Pancreas (tissue), 10 donors: ENCODE measurements around the gene CDH11. TPM values are rescaled to one million over a fixed set of nuclear protein-coding genes. Genes with fewer than 3 reads are reported as not detected.

Experiments used
- ATAC-seq, 4 donors: fragments of 200-7000 bp; cut with Tn5 transposase; one replicate each; pipeline versions ENCODE4 v1.8.0 to v1.9.1; 2020; ENCODE audit warnings: mild to moderate bottlenecking in 4 of 4, moderate library complexity in 4 of 4
- DNase-seq, 6 donors: peaks; one replicate each; pipeline ENCODE4 v3.0.0-alpha.2; 2020
- FAIRE-seq: peaks from 2 replicates; lab custom pipeline; 2012; peaks lifted over from hg19 to GRCh38; lab: Jason Lieb, UNC
- H3K27ac ChIP-seq, 4 donors: fragments of 200-600 bp; sonication (generic); 1 replicate in 3 of 4; 2 replicates in 1 of 4; pipeline versions ENCODE4 v1.5.0 to v1.8.0; 2020
- H3K27me3 ChIP-seq, 4 donors: fragments of 200-600 bp; one replicate each; pipeline ENCODE4 v1.8.0; 2021
- H3K36me3 ChIP-seq, 3 donors: fragments of 200-600 bp; sonication (generic) in 1 of 3; one replicate each; pipeline versions ENCODE4 v1.5.0 to v1.8.0; 2020 to 2021
- H3K4me1 ChIP-seq, 3 donors: fragments of 200-600 bp; one replicate each; pipeline ENCODE4 v1.8.0; 2021
- H3K4me3 ChIP-seq, 4 donors: fragments of 200-600 bp; sonication (generic) in 2 of 4; one replicate each; pipeline versions ENCODE4 v1.5.0 to v1.8.0; 2020 to 2021
- H3K9me3 ChIP-seq, 4 donors: fragments of 200-600 bp; one replicate each; pipeline ENCODE4 v1.8.0; 2021
- CTCF ChIP-seq, 4 donors: fragments of 200-600 bp; sonication (generic) in 3 of 4; IDR thresholded peaks; one replicate each; pipeline versions ENCODE4 v1.5.0 to v1.8.0; 2021; ENCODE audit warnings: antibody characterized with exemption in 4 of 4
- WGBS, 2 donors: extraction: QIAGEN DNeasy Blood & Tissue Kit; methylation state at CpG; one replicate each; pipeline ENCODE4 v1.1.7; 2013; 5-methylcytosine and 5-hydroxymethylcytosine counted together
- intact Hi-C, 3 donors: fragments of 100-400 bp; cut with DNase I; formaldehyde crosslinking; loops; one replicate each; pipeline versions ENCODE4 v1.11.1 to v1.14.2; 2022
- polyA plus RNA-seq, 2 donors: library from polyadenylated mRNA; stranded (reverse); fragments of 200-250 nt; gene quantifications; one replicate each; pipeline ENCODE4 v1.2.3, GENCODE V29; 2013
- total RNA-seq, 6 donors: library from RNA; stranded (reverse); fragmentation: NEBNext Ultra II Directional in 4 of 6; extraction: Animal tissue kit (Norgen Biotek cat#: 25700) in 4 of 6; gene quantifications; one replicate each; pipeline versions ENCODE4 v1.2.1 to v1.2.4, GENCODE V29; 2021 to 2023
- donor health status: healthy with polysubstance abuse.
- donor health status: DM: no; HTN: no; CAD: no; lungs with moderate emphysema.
- donor health status: DM: no; HTN: no; CAD: no.
- donor health status: control.
- donor health status: control.
- donor health status: Bipolar disorder and iron deficiency.
- donor health status: DM: yes; HTN: yes; CAD: no.
- donor health status: DM: no; HTN: no; CAD: no.
- donor health status: DM: no; HTN: no; CAD: no.
- donor health status: DM: yes; HTN: yes; CAD: no.

Gene CDH11
- total and polyA plus RNA-seq, 8 donors = 0.38 to 49.6 (median 1.8) TPM

- Histone ChIP-seq H3K36me3 (no peaks in the 10 kb centered on the region), H3K4me1 (no peaks in the 10 kb centered on the region), H3K27ac (peak overlapping the region in 1 of 4 donors; percentile 3), H3K4me3 (peak overlapping the region in 2 of 4 donors; percentile 25 to 33), H3K9me3 (no peaks in the 10 kb centered on the region), H3K27me3 (peaks cover 0 to 10% (median 0%) of the 10 kb centered on the region in 4 donors)
- 0 to 1% methylated on average over 48 to 68 of the region's 68 CpGs for WGBS, 2 donors
- ATAC-seq (no peak), FAIRE-seq (no peak), DNase-seq (peak in 3 of 6 donors; percentile 18 to 69 (median 56))
- no peak for TF ChIP-seq CTCF (IDR thresholded peaks at IDR 0.05)
- intact Hi-C loops = no loop called here
These were observed 787 bp downstream of the CDH11 start for GRCh38 chr16:65120831-65121721.

- peak overlapping the region in 1 of 4 donors; percentile 3 for H3K27ac ChIP-seq
- H3K27me3 ChIP-seq = peaks cover 0 to 10% (median 0%) of the 10 kb centered on the region in 4 donors
These were observed 1.4 kb downstream of the CDH11 start for GRCh38 chr16:65120461-65120830.

GRCh38 chr16:65119901-65120401, 1.9 kb downstream of the CDH11 start:
- no peak for TF ChIP-seq CTCF (IDR thresholded peaks at IDR 0.05)
- FAIRE-seq (no peak), ATAC-seq (no peak), DNase-seq (no peak)
- Histone ChIP-seq H3K4me3 (peak overlapping the region in 1 of 4 donors; percentile 33), H3K27ac (no peak overlapping the region), H3K9me3 (no peaks in the 10 kb centered on the region), H3K27me3 (peaks cover 0 to 10% (median 0%) of the 10 kb centered on the region in 4 donors), H3K36me3 (no peaks in the 10 kb centered on the region), H3K4me1 (no peaks in the 10 kb centered on the region)
- intact Hi-C loops = loop anchor here in 1 of 3 donors (5.0 kb wide), 1 partner anchor 1658 kb away; no protein-coding TSS in a partner anchor
- 19 to 22% methylated on average over 11 of the region's 11 CpGs for WGBS, 2 donors

More at GRCh38 chr16:65120461-65120830, 1.4 kb downstream of the CDH11 start:
- ATAC-seq = no peak
- no peak for TF ChIP-seq CTCF (IDR thresholded peaks at IDR 0.05)
- intact Hi-C loops = no loop called here
- Histone ChIP-seq H3K4me3 (peak overlapping the region in 1 of 4 donors; percentile 33), H3K4me1 (no peaks in the 10 kb centered on the region), H3K36me3 (no peaks in the 10 kb centered on the region), H3K9me3 (no peaks in the 10 kb centered on the region)
- 7 to 9% methylated on average over 18 of the region's 18 CpGs for WGBS, 2 donors
- no peak for DNase-seq
- no peak for FAIRE-seq

GRCh38 chr16:65119435-65119834, 2.4 kb downstream of the CDH11 start:
- ATAC-seq = no peak
- H3K27ac ChIP-seq = no peak overlapping the region
- no peak for TF ChIP-seq CTCF (IDR thresholded peaks at IDR 0.05)
- H3K27me3 ChIP-seq = peaks cover 0 to 10% (median 0%) of the 10 kb centered on the region in 4 donors
- H3K36me3 ChIP-seq = no peaks in the 10 kb centered on the region
- DNase-seq = no peak
- intact Hi-C loops = loop anchor here in 1 of 3 donors (5.0 kb wide), 1 partner anchor 1657 kb away; no protein-coding TSS in a partner anchor
- no peaks in the 10 kb centered on the region for H3K9me3 ChIP-seq
- FAIRE-seq = no peak
- no peak overlapping the region for H3K4me3 ChIP-seq
- no peaks in the 10 kb centered on the region for H3K4me1 ChIP-seq
- WGBS, 2 donors = 33 to 44% methylated on average over 2 of the region's 2 CpGs
